ENCODE data around the gene DUSP10.

Gene DUSP10

GRCh38 chr1:221712776-221713431 is 29.0 kb downstream of the DUSP10 start:
- DNase-seq (ENCODE audit: low read depth) = no peak

GRCh38 chr1:221712198-221712684 is 29.6 kb downstream of the DUSP10 start:
- no peak for DNase-seq (ENCODE audit: low read depth)

GRCh38 chr1:221711656-221712055 is 30.2 kb downstream of the DUSP10 start:
- DNase-seq (ENCODE audit: low read depth) = no peak

GRCh38 chr1:221711063-221711577 is 30.8 kb downstream of the DUSP10 start:
- DNase-seq (ENCODE audit: low read depth) = no peak

- no peak for DNase-seq (ENCODE audit: low read depth)
Measured at GRCh38 chr1:221709854-221710253, 32.0 kb downstream of the DUSP10 start.

- no peak for DNase-seq (ENCODE audit: low read depth)
Measured at GRCh38 chr1:221708987-221709386, 32.9 kb downstream of the DUSP10 start.

- no peak for DNase-seq (ENCODE audit: low read depth)
Measured at GRCh38 chr1:221708076-221708571, 33.8 kb downstream of the DUSP10 start.

GRCh38 chr1:221706876-221707582 is 34.9 kb downstream of the DUSP10 start:
- DNase-seq (ENCODE audit: low read depth) = no peak

- no peak for DNase-seq (ENCODE audit: low read depth)
Measured at GRCh38 chr1:221706191-221706590, 35.7 kb downstream of the DUSP10 start.

GRCh38 chr1:221704306-221704705 is 37.6 kb downstream of the DUSP10 start:
- DNase-seq (ENCODE audit: low read depth) = peak; percentile 29

- DNase-seq (ENCODE audit: low read depth) = no peak
Measured at GRCh38 chr1:221701570-221702186, 40.2 kb downstream of the DUSP10 start.

GRCh38 chr1:221700948-221701347 is 40.9 kb downstream of the DUSP10 start:
- no peak for DNase-seq (ENCODE audit: low read depth)

- no peak for DNase-seq (ENCODE audit: low read depth)
Measured at GRCh38 chr1:221700536-221700935, 41.4 kb downstream of the DUSP10 start.

- no peak for DNase-seq (ENCODE audit: low read depth)
Measured at GRCh38 chr1:221699978-221700519, 41.8 kb downstream of the DUSP10 start.

GRCh38 chr1:221699577-221699976 is 42.3 kb downstream of the DUSP10 start:
- peak; percentile 46 for DNase-seq (ENCODE audit: low read depth)

GRCh38 chr1:221698579-221699349 is 43.1 kb downstream of the DUSP10 start:
- DNase-seq (ENCODE audit: low read depth) = no peak

GRCh38 chr1:221697923-221698425 is 43.9 kb downstream of the DUSP10 start:
- DNase-seq (ENCODE audit: low read depth) = peak; percentile 87

GRCh38 chr1:221696718-221697461 is 45.0 kb downstream of the DUSP10 start:
- no peak for DNase-seq (ENCODE audit: low read depth)

GRCh38 chr1:221696027-221696426 is 45.9 kb downstream of the DUSP10 start:
- no peak for DNase-seq (ENCODE audit: low read depth)

- DNase-seq (ENCODE audit: low read depth) = no peak
Measured at GRCh38 chr1:221695301-221695700, 46.6 kb downstream of the DUSP10 start.

GRCh38 chr1:221694109-221694508 is 47.8 kb downstream of the DUSP10 start:
- DNase-seq (ENCODE audit: low read depth) = no peak

Measured in fibroblast of the conjunctiva (primary cell).